Kasumi-1 (cell line): ENCODE results near the gene DCHS2.
"Not testable (repeated sequence)": the region's sequence is repeated elsewhere in the genome, so short reads cannot be mapped to it uniquely, and the experiment has no call there.

Source experiments
- DNase-seq, 2 experiments: peaks; one replicate each; lab custom pipeline; 2025; lab: John Stamatoyannopoulos, UW

DCHS2 gene

DNA sequence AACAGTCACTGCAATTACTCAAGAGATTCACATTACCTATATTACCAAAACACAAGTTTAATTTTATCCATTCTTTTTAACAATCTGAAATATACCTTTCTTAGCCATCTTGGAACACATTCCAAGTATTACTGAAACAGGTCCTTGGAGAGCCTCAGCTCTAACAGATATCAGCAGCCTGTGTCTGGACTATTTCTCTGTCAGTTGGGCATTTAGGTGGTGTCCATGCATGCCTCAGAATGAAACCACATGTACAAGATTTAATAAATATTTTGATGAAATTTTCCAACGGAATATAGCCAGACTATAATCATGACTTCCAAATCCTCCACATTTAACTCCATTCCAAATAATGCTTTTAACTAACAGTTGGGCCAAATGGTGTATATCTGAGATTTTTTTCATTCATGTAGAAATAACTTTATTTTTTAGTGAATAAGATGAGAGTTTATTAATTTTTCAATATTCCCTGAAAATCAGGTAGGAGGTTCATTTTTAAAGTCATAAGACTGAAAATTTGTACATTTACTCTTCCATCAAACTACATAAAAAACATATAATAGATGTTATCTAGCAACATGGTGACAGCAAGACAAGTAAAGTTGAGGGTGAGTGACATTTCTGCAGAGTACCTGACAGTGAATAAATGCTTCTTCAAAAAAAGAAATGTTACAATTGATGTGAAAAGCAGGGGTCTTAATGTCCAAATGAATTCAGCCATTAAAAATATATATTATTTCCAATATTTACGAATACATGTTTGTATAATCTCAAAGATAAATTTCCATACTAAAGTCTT, 174.2 kb downstream of the DCHS2 start:
- DNase-seq, result no peak

DNA sequence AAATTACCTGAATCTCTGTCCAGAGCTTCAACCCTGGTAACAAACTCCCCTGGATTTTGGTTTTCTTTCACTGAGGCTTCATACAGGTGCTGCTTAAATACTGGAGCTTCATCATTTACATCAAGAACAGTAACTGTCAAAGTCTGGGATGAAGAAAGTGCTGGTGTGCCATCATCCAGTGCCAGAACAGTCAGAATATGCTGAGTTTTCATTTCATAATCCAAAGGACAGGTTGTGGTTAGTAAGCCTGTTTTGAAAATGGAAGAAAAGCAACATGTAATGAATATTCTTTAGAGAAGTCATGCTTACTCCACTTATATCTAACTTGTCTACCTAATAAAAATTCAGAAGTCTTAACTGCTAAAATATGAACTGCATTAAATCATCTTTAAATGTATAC, 175.9 kb downstream of the DCHS2 start:
- DNase-seq, result no peak

DNA sequence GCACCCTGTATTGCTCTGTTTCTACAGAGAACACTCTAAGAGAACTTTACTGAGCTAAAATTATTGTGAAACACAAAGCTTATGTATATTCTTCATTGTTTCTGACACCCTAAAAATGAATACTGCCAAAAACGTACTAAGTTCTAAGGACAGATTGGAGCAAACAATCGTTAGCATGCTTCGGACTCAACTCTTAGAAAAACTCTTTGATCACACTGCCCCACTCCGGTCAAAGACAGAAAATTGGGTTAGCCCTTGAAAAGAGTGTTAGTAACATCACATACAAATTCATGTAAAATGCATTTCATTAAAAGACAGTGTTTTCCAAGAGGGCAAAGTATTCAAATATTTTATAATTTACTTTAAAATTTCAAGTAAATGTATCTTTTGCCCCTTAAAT, 177.4 kb downstream of the DCHS2 start:
- DNase-seq, result no peak

DNA sequence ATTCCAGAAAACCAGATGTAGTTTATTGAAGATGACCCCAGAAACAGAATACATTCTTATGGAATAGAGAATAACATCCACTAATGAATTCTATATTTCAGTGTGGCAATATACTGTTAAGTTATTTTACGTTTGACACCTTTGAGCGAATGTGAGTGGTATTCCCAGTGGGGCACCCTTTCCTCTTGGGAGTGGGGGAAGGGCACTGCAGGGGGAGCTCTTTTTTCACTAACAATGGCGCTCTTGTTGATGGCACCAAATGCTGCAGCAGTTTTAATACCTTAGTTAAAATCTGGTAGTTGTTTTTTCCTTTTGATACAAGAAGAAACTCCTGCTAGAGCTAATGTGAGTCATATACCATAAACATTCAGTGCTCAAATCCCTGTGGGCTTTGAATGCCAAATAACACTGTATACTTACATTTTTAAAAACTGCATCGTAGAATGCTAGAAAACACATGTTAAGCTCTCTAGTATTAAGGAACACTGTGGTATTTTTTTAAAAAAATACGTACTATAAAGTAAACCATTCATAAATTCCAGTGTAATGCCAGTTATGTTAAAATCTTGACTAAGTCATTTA, 178.5 kb downstream of the DCHS2 start:
- no peak for DNase-seq

DNA sequence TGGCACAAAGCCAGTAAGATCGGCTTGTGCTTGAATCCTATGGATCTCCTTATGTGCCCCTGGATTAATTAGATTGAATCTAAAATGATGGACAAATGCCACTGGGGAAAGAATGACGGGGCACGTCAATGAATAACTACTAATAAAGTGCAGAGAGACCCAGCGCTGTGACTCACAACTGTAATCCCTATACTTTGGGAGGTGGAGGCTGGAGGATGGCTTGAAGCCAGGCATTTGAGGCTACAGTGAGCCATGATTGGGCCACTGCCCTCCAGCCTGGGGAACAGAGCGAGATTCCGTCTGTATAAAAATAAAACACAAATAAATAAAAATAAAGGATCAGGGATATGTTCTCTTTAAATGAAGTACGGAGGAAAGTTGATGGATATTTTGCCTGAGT, 179.4 kb downstream of the DCHS2 start:
- no peak for DNase-seq

DNA sequence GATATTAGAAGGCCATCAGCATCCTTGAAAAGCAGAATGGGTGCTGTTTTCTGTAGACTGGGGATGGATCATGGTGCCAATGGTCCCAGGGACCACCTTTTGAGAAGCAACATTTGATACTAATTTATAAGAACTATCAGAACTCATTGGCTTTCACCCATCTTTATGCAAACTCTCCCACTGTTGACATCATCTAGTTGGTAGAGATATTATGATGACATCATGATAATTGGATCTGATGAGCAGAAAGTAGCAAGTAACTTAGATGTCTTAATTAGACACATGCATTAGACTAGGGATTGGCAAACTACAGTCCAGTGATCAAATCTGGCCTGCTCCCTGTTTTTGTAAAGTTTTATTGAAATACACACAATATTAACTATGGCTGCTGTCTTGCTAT, 181.0 kb downstream of the DCHS2 start:
- DNase-seq, result no peak

DNA sequence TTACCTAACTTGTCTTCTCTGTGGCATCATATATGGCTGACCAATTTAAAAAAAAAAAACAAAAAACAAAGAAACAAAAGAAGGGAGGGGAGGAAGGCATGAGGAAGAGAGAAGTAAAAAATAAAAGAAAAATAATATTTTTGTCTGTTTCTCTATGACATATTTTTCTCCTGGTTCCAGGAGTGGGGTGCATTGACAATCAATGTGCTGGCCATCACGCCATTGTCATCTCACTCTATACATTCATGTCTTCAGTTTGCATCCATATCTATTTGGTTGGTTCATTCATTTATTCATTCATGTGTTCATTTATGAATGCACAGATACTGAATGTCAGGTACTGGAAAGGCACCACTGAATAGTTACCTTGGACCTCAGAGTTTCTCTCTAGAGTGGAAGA, 183.4 kb downstream of the DCHS2 start:
- DNase-seq, result no peak

DNA sequence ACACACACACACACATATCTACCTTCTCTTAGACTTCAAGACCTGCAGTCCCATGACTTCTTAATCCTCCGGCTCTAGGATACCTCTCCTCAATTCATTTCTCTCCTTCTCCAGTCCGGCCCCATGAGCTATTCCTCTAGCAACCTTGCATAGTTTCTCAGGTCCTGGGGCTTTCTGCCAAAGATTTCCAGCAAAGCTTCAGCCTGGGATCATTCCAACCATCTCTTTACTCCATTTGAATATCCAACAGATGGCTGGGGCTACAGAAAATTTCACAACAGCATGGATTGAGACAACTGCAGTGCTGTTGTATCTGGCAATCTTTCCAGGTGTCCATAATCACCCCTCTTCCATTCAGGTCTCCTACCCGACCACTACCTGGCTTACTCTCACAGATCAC, 184.1 kb downstream of the DCHS2 start:
- DNase-seq, result no peak

DNA sequence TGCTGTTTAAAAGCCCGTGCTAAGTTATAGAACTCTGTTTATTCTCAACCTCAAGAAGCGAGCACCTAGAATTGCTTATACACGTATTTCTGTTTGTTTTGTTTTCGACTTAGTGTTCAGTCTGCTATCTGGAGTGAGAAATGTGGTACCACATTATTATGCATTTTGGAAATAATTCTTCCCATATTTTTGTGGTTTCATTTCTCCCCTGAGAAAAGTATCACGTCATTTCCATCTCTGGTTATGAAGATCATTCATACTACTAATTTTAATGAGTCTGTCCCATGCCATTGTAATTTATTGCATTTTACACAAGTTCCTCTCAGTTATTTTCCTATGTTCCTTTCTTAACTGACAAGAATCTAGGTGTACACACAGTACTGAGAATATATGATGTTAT, 186.0 kb downstream of the DCHS2 start:
- no peak for DNase-seq

DNA sequence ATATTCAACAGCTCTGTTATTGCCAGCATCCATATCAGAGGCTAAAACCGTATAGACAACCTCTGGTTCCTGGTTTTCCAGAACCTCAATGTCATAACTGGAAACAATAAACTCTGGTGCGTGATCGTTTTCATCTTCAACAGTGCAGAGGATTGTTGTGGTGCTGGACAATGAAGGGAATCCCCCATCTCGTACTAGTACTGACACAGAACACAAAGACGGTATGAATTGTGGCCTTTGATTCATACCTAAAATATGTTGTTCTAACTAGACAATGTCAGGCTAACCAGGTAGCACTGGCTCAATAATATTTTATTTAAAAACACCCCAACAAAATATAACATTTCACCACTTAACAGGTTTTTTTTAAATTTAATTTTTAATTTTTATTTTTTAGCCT, 186.9 kb downstream of the DCHS2 start:
- DNase-seq, result no peak

DNA sequence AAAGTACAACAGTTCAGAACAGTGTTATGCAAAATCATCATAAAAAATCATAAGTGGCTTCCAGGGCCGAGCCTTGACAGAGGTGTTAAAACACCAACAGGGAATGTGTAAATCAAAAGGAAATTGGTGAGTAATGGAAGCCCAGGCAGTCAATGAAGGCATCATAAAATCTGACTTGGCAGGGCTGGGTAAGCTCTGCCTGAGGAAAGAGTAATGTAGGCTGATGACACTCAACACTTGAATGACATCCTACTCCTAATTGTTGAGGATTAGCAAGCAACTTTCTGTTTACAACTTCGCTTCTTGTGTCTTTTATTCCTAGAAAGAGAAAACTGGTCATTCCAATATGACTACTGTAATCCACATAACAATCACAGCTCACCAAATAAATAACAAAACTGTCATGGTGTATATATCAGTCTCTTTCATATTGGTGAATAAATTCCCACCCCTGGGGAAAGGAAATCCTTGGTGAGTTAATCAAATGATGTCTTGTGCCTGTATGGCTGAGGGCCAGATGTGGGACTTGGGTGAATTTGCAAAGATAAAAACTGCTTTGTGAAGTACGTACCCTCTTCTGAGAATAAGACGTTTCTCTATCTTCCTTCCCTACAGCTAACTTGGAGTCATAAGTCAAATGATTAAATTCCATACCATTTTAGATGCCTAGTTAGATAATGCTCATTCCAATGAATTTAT, 196.8 kb downstream of the DCHS2 start:
- DNase-seq, result no peak

DNA sequence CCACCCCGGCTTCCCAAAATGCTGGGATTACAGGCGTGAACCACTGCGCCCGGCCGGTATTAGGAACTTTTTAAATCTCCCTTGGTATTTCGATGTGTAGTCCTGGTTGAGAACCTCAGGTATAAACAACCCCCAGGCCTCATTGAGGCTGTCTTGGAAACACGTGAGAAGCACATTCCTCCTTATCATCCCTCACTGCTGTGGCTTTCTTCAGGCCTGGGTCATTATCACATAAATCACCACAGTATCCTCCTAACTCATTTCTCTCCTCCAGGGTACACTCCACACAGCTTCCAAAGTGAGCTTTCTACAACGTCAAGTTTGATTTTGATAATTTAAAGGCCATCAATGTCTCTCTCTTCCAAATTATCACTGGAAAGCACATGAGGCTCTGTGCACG, 198.2 kb downstream of the DCHS2 start:
- DNase-seq, result no peak

DNA sequence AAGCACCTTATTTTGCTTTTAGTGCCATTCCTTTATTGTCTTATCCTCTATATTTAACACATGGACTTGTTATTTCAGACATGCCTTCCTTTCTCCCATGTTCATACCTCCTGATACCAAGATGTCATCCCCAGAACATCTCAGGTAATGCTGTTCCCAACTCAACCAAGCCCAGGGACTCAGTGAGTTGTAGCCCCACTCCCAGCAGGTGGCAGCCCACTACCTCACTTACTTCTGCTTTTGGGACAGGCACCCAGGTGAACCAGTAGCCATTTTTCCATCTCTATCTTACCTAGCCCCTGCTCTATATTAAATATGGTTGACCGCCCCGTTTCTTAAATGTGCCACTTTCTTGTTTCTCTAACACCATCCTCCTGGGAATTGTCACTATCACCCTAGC, 199.0 kb downstream of the DCHS2 start:
- DNase-seq, result no peak

DNA sequence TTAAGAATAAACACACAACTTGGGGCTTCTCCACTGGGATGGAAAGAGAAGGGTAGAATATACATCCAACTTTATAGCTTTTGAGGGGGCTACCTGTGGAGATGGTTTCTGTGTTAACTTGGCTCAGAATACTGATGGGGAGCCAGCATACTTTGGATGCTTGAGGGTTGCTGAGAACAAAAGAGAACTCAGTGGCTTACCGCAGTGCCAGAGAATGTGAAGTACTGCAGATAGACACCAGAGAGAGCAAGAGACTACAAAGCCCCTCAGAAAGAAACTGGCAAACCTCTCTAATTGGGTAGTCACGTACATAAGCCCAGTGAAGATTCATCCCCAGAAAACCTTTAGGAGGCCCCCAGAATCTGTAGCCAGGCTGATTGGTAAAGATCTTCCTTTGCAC, 214.4 kb downstream of the DCHS2 start:
- DNase-seq, result no peak

DNA sequence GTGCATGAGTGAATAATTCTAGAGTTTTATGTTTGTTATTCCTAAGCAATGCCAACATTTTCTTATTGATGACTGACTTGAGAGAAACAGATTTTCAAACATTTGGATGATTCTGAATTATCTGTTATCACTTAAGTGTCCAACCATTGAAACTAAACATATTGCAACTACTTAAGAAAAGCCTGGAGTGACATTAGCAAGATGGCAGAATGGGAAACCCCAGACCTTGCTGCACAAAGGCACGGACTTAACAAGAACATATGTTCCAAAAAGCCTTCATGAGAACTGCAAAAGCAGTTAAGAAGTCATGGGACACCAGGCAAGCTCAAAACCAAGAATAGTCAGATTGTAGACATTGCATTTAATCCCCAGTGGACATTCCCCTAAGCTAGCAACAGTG, 215.1 kb downstream of the DCHS2 start:
- DNase-seq, result no peak

DNA sequence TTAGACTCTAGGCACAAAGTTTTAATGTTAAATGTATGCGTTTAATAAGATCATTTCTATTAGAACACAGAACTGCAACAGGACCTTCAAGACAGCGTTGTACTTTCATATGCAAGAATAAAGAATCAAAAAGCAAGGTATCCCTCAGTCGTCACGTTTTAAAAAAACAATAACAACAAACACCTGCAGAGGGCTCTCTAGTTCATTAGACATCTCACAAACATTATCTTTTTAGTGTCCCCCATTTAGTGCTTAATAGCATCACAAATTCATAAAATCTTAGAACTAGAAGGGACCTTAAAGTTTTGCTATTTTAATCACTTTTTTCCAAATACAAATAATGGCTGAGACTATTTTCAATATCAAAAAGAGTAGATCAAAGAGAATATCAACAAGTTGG, 236.6 kb downstream of the DCHS2 start:
- no peak for DNase-seq

DNA sequence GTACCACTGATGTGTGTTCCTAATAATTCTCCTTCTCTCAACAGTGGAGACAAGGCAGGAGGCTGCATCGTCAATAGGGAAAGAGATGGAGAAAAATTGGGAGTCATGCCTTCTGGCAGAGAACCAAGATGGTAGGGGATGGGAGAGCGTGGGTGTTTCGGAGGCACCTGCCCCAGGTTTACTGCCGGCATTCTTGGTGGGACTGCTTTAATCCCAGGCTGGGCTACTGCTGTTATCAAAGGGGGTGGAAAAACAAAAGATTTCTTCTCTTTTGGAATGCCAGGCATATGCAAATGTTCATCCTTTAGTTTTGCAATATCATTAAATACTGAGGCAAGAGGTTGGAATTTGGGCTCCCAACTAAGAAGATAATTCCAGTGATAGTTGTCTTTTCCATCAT, 257.0 kb downstream of the DCHS2 start:
- DNase-seq, result no peak

DNA sequence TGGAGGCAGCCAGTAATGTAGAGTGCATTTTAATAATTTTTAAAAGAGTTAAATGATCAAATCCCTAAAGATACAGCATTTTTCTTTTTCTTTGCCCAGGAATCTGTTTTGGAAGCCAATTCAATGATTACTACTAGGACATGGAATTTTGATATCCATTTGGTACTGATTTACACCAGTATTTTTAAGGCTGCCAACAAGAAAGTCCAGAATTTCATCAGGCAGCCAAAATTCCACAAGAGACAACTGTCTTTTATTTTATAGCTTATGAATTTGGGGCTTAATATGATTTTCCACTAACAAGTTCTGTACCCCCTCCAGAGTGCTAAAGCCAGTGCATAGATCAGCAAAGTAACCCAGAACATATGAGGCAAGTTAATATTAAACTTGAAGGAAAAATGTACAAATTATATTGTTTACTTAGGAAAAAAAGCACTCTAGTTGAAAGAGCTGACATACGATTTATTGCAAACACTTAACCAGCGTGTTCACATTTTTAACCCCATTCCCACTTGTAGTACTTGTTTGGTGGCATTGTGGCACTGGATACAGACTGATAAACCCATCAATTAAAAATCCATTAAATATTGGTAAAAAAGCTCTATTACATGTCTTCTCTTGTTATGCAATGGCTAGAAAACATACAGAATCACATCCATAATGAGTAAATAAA, 259.7 kb downstream of the DCHS2 start:
- no peak for DNase-seq

DNA sequence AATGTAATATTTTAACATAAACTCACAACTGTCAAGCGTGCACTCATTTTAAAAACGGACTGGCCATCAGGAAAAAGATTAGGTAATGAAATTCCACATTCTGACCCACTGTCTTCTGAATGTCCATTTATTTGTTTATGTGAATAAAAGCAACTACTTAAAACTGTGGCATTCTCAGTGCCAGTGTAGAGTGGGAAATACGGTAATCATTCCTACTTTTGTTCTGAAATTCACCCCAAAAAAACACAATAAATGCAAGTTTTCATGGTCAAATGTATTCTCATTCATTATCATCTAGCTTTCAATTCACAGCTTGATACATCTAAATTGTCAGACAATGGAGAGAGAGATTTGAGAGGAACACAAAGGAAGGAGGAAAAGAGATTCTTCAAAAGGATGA, 260.9 kb downstream of the DCHS2 start:
- no peak for DNase-seq

DNA sequence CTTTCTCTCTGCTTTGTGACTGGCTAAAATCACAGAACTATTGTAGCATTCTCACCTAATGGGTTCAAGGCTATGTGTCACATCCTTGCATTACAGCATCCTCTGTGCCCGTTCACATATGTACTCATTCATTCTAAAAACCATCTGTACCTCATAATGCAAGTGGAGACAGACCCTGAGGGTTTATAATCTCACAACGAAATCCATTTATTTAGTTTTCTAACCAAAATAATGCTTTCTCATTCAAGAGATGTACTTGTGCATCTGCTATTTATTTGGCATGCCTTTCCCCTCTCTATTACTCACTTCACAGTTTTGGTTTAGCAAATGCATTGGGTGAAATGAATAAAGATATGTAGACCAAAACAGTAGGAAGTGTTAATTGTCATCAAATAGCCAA, 261.5 kb downstream of the DCHS2 start:
- no peak for DNase-seq

DNA sequence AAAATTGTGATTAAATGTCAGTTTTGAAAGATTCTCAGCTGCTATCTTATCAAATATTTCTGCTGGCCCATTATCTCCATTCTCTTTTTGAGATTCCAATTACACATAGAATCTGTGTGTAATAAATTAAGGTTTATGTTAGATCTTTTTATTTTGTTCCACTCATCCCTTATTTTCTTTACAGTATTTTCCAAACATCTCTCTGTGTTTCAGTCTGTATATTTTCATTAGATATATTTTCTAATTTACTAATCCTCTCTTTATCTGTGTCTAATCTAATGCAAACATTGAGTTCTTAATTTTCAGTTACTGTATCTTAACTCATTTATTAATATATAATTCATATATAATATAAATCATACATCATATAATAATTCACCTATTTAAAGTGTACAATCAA, 268.7 kb downstream of the DCHS2 start:
- DNase-seq, result peak in 1 of 2 experiments; percentile 3

DNA sequence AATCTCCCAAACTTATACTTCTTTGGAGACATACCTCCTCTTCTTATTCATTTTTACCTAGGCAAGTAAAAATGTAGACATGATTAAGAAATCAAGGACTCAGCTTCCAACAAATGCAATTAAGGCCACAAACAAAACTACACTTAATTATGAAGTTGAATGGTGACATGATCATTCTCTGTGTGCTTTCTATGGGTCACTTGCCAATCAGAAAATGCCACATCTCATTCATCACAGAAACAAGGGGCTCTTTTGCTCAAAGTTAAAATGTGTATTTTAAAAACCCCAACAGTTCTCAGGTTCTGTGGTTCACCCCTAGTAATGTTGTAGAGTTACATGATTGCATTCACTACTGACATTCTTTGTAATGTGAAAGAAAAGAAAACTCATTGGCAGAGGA, 273.5 kb downstream of the DCHS2 start:
- DNase-seq, result no peak

DNA sequence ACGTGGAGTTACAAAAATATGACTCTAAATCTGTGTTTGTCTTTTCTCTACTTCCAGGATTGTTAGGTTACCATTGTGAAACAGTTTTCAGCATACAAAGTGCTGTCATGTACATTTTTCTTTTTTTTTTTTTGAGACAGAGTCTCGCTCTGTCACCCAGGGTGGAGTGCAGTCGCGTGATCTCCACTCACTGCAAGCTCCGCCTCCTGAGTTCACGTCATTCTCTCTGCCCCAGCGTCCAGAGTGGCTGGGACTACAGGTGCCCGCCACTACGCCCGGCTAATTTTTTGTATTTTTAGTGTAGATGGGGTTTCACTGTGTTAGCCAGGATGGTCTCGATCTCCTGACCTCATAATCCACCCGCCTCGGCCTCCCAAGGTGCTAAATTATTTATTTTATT, 274.2 kb downstream of the DCHS2 start:
- not testable (repeated sequence) for DNase-seq
